Activated CD8-positive, alpha-beta memory T cell treated with anti-CD3 and anti-CD28 coated beads, Interleukin-2, amount 50 U/mL, for 24 hours (primary cell): Measurements from ENCODE around the gene RRAGA.
"Not testable (repeated sequence)": the region's sequence is repeated elsewhere in the genome, so short reads cannot be mapped to it uniquely, and the experiment has no call there.

Experiments
- DNase-seq: peaks from one replicate; pipeline ENCODE4 v3.0.0-alpha.2; 2020; ENCODE audit errors: extremely low read depth

RRAGA gene

DNA sequence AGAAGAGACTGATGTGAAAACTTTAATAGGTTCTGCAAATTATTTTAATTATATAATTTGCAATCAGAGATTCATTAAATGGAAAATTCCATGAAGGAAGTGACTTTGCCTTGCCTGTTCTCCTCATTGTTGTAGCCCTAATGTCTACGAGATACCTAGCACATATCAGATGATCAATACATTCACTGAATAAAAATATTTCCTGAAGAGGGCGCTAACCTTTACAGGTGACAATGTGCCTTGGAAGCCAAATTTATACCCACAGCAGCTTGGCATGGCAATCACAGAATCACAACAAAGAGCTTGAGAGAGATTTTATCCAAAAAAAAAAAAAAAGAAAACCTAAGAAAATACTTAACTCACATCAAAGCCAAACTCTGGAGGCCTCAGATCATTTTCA, 36.1 kb downstream of the RRAGA start:
- no peak for DNase-seq

GRCh38 chr9:19087106-19088000, 38.1 kb downstream of the RRAGA start:
- no peak for DNase-seq

DNA sequence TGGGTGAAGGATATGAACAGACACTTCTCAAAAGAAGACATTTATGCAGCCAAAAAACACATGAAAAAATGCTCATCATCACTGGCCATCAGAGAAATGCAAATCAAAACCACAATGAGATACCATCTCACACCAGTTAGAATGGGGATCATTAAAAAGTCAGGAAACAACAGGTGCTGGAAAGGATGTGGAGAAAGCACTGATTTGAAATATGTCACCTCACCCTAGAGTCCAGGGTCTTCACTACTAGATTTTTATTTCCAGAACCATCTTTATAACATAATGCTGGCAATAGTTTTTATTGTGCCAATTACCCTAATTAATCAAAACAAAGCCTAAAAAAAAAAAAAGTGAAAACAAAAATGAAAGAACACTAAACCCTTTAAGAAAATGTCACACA, 48.2 kb downstream of the RRAGA start:
- DNase-seq: not testable (repeated sequence)
